ENCODE measurements around the gene ST7.

GRCh38 chr7:117088623-117089194 lies 135.4 kb downstream of the ST7 start:
- no peak for TF ChIP-seq EZH2phosphoT487 (IDR thresholded peaks at IDR 0.05; ENCODE audit: borderline replicate concordance)
- TF ChIP-seq CTCF (conservative IDR thresholded peaks at IDR 0.05; ENCODE audit: low read length): no peak
